ENCODE results near the gene WDR4.
"Not testable (repeated sequence)": the region's sequence is repeated elsewhere in the genome, so short reads cannot be mapped to it uniquely, and the experiment has no call there.

The WDR4 gene

DNA sequence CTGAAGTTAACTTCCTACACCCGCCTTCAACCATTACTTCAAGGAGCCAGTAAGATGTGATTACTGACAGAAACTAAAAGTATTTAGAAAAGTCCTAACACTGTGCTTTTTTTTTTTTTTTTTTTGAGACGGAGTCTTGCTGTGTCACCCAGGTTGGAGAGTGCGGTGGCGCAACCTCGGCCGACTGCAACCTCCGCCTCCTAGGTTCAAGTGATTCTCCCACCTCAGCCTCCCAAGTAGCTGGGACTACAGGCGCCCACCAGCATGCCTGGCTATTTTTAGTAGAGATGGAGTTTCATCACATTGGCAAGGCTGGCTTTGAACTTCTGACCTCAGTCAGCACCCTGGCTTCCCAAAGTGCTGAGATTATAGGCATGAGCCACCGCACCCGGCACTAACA is 3.5 kb downstream of the WDR4 start:
- not testable (repeated sequence) for DNase-seq (ENCODE audit: low read depth)

DNA sequence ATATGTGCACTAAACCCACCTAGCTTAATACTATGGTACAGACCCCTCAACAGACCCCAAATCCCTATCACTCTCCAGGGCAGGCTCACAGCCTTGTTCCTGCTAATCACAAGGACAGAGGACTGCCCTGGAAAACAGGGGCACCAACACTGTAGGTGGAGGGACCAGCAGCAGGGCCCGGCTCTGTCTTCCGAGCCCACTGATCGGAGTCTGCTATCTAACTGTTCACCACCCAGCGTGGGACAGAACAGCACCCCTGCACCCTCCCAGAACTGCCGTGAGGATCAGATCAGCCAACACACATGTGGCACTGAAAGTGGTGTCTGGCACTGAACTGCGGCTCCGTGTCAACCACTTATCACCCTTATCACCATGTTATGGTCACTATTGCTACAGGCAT is 6.2 kb downstream of the WDR4 start:
- DNase-seq (ENCODE audit: low read depth) = no peak

DNA sequence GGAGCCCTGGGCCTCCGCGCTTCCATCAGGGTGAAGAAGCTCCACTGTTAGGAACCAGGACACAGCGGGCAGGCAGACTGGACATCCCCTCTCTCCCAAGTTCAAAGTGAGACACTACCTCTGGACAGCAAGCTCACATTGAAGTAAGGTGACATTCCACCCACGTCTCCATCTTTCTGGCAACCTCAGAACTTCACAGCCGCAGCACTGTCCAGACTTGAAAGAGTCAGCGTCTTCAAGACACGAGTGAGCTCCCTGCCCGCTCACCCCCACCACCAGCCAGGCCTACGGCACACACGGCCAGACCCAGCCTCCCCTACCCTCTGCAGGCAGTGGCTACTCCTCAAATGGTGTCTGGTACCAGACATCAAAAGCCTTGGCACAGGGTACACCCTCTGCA is 11.1 kb downstream of the WDR4 start:
- no peak for DNase-seq (ENCODE audit: low read depth)

DNA sequence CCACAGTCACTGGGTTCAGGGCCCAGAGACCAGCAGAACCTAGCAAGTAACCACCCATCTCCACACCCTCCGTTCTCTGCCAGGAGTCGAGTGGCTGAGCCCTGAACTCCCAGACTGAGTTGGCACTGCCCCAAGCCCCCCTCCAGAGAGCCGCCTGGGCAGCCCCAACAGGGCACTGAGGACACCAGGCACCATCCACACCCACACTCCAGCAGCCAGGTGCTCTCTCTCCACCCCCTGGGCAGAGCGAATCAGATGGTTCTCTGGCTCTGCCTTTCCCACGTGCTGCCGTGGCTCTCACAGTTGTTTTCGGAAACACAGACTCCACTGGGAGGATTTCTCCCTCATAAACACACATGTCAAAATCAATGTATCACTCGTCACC is 13.6 kb downstream of the WDR4 start:
- DNase-seq (ENCODE audit: low read depth) = no peak

DNA sequence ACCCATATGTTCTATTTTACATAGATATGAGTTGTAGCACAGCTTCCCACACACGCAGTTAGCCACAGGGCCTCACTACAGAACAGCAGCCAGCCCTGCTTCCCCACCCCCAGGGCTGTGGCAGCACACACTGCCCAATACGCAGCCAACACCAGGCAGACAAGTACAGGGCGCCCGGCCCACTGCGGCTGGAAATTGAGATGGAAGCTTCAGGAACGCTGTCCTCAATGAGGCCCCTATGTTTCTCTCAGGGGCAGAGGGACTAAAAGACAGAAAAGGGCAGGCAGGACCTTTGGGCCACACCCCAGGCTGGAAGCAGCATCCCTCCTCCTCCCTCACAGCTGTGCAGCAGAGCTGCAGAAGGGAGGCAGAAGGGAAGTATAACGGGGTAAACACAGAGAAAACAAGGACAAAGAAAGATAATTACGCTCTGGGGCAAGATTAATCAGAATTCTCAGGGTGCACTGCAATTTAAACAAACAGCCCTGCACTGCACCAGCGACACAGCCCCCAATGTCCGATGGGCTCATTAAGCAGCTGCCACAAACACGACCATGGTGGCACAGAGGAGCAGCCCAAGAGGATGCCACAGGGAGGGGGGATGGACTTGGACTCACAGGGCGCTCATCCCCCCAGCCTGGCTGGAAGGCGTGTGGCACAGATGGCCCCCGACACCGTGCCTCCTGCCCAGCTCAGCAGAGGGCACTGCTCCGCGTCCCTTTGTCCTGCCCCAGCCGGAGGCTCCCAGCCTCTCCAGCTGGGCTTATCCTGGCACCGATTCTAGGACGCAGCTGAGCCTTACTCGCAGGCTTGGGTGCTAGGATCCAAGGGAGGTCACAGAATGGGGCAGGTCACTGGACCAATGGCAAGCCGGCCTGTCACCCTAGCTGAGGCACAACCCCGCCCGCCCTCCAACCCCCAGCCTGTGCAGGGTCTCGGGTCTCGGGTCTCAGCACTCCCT is 14.2 kb downstream of the WDR4 start:
- DNase-seq (ENCODE audit: low read depth) = no peak

DNA sequence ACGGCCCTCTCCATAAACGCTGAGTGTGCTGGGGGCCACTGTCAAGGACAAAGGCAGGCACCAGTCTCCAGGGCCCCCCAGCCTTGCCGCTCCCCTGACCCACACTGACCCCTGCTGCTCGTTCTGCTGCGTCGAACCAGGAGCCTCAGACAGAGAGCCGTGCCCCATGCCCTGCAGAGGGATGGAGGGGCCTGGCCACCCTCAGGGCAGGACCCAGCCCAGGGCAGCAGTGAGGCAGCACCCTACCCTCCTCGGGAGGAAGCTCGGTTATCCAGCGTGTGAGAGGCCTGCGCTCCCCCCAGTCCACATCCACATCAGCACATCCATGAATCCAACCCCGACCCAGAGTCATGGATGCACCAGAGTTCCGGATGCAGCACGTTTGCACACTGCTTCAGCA is 15.1 kb downstream of the WDR4 start:
- no peak for DNase-seq (ENCODE audit: low read depth)

DNA sequence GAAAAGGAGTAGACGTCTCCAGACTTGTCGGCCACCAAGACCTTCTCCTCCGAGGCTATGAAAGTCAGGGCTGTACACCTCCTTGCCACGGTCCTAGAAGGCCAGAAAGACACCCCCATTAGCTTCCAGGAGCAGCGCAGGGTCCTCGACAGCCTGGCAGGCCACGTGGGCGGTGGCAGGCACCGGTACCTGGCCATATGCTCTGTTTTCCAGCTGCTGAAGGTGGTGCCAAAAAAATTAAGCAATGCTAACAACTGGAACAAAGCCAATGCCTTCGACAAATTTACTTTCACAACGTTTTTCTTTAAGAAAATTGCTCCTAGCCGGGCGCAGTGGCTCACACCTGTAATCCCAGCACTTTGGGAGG is 15.9 kb downstream of the WDR4 start:
- no peak for DNase-seq (ENCODE audit: low read depth)

DNA sequence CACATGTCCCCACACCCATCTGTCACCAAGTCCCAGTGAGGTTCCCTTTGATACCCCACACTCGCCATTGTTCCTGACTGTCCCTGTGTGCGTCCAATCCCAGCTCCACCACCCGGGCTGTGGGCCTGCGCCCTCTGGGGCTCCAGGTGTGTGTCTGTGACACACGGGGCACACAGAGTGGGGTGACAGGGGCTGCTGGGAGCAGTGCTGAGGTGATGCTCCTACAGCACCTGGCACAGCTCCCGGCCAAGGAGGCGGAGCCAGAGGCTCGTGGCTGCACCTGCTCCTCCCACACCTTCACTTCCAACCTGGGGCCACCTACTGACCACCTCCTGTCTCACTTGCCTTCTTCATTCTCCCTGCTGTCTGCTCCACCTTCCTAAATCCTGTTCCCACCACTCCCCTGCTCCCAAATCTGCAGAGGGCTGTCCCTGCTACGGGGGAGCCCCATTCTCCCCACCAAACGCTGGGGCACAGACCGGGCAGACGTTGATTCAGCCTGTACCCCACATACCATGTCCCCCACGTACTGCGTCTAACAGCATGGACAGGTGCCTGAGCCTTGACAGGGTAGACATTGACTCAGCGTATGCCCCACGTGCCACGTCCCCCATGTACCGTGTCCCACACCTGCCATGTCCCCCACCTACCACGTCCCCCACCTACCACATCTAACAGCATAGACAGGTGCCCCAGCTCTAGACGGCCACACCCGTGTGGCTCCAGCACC is 16.4 kb downstream of the WDR4 start:
- DNase-seq (ENCODE audit: low read depth) = no peak

DNA sequence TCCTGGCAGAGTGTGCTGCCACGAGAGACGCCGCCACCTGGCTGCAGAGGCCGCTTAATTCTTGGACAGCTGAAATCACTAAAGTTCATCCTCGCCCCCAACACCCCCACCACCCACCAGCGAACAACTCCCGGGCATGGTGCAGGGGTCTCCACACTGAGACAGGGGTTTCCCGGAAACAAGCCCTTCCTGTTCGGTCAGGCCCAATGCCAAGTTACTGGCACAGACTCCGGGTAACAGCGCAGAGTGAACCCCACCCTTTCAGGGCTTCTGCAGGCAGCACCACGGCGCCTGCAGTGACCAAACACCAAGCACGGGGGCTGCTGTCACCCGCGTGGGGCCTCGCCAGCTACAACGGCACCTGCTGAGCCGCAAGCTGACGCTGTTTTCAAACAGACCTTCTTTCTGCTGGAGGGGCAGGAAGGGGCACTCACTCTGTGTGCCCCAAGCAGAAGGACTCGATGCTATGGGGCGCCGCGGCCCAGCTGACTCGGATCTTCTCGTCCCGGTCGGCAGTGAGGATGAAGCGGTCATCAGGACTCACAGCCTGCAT is 17.4 kb downstream of the WDR4 start:
- no peak for DNase-seq (ENCODE audit: low read depth)

DNA sequence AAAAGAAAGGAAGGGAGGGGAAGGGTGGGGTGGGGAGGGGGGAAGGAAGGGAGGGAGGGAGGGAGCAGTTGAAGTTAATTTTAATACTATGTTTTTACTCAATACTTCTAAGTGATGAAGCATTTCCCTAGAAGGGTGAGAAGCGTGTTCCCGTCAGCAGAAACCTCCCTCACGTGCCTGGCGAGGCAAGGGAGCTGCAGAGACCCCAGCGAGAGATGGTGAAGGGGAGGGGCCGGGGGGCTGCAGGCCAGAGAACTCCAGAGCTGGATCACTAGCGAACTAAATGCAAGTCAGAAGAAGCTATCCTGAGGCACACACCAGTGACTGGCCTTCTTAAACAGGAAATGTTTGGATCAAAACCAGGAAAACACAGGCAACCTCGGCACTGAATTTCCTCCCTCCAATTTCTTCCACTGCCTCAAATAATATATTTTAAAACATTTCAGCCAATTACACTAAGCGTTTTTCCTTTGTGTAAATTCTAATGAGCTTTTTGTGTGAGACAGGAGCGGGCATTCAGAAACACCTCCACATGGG is 18.0 kb downstream of the WDR4 start:
- DNase-seq (ENCODE audit: low read depth) = no peak

DNA sequence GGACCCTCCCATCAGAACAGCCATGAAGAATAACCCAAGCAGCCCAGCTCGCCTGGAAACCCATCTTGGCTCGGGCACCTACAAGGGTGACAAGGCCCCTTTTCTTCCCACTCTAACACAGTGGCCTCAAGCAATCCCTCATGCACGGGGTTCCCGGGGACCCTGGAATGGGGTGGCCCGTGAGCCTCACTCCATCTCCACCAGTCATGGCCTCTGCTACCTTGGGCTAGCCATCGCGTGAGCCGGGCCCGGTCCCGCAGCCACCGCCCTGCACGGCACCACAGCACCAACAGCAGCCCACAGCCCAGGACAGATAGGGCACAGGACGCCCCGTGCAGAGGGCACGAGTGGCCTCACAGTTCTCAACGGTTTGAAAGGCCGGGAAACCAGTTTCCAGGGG is 19.0 kb downstream of the WDR4 start:
- DNase-seq (ENCODE audit: low read depth) = no peak

DNA sequence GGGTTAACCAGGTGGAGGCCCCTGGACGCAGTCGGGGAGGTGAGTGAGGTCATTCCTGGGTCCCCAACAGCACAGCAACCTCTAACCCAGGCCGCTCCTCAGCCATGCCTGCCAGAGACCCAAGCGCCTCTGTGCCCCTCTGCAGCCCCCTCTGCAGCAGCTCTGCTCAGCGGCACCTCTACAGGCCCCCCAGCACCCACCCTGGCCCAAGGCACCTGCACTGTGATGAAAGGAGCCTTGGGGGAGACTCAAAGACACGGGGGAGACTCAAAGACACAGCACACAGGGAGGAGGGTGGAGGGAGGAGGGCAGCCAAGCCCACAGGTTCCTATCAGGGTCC is 19.5 kb downstream of the WDR4 start:
- DNase-seq (ENCODE audit: low read depth) = no peak

DNA sequence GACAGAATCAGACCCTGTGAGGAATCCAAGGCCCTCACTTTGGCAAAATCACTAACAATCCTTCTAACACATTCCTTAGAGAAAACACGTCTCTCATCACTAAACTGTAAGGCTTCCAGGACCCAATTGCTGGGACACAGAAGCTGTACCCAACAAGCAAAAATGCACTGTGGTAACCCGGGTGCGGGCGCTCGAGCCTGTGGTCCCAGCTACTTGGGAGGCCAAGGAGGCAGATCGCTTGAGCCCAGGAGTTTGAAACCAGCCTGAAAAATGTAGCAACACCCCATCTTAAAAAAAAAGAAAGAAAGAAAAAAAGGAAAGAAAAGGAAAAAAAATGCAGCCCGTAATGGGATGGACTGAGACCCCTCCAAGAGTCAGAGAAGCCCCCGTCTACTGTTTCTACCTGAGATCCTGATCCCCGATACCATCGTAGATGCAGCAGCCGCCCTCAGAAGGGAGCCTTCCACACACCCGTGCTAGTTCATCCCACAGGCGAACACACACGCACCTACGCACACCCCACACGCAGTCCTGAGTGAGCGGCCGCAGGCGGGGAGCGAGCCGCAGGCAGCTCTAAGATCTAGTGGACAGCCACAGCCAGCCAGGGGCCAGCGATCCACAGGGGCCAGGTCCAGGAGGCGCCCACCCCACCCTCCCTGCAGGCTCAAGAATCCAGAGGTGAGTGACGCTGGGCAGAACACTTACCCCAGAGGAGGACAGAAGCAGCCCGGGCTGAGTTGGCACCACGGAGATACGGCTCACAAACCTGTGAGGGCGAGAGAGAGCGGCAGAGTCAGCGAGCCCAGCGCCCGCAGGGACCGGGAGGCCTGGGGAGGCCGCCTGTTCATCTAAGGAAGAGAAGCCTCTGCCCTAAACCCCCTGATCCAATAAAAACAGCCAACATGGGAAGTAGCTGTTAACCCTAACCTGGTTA is 20.1 kb downstream of the WDR4 start:
- DNase-seq (ENCODE audit: low read depth) = no peak

DNA sequence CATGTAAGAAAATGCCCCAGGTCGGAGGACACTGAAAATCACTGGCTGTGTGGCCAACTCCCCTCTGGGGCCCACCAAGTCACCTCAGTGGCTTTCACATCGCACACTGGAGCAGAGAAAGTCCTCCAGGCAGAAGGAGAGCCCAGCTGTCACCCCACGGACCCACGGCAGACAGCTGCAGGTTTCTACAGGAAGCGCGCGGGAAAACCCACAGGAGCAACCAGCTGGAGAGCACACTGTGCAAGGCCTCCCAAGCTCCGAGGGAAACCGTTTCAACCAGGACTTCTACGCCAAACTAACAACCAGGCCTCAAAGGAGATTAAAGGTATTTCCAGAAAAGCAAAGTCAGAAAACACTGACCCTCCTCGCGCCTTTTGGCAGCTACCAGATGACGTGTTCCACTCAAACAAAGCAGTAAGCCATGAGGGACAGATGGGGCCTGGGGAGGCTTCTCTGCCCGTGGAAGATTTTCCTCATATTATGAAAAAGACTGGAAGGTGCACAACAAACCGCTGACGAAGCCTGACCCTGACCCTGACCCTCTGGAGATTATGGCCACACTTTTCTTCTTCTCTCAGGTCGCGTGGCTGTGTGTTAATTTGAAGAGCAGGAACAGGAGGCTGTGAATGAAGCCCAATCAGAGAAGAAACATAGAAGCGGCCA is 21.0 kb downstream of the WDR4 start:
- no peak for DNase-seq (ENCODE audit: low read depth)

DNA sequence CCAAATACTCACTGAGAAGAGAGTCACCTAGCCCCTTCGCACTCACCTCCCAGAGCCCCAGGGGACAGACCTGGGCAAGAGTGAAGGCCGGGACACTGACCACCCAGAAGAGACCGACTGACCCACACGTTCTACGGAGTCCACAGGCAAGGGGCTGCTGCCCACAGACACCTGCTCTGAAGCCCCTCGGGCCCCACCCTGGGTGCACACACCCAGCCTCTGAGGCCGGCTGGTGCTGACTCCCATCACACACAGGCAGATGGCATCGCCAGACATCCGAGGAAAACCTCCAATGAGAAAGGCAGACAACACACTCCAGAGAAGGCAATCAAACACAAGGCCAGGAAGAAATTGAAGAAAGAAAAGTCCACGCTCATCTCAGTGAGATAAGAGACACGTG is 22.1 kb downstream of the WDR4 start:
- no peak for DNase-seq (ENCODE audit: low read depth)

DNA sequence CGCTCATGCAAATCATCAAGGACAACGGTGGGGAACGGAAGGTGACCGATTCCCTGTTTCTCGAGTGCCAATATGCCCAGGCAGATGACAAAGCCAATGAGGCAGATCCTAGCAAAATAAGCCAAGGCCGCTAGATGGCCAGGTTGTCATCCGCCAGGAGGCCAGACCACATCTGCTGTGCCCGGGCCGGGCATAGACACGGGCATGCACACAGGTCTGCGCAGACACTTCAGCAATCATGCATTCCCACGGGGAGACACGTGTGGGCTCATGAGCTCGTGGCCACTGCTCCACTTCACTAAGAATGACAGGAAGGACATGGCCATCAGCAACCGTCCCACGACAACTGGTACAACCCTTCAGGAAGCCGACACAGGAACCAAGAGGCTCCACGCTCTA is 23.4 kb downstream of the WDR4 start:
- DNase-seq (ENCODE audit: low read depth) = no peak

DNA sequence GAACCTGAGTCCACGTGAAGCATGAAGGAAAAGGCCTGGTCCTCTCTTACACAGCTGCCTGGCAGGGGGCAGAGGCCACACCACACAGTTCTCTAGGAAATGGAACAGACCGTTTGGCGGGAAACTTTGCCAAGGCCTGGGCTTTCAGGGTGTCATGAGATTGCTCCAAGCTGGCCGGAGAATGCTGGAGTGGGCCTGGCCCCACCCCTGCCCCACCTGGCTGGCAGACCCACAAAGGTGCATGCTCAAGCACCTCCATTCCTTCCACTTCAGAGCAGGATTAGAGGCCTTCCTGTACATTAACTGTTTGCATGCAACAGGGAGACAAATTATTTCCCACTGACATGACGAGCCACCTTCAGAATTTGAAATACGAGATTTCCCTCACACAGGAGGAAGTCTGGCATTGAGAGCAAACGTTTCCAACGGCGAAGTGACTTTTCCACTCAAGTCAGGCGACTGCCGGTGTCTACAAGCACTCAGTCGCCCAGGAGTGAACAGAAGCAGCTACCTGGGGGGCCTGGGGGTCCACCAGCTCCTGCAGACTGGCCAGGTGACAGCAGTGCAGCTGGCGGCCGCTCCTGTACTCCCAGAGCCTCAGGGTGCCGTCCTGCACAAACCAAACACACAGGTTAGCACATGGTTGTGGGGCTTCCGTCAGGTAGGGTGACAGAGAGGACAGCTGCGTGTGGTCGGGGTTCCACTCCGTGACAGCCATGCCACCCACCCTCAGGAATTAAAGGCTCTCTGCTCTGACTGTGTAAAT is 24.0 kb downstream of the WDR4 start:
- no peak for DNase-seq (ENCODE audit: low read depth)

DNA sequence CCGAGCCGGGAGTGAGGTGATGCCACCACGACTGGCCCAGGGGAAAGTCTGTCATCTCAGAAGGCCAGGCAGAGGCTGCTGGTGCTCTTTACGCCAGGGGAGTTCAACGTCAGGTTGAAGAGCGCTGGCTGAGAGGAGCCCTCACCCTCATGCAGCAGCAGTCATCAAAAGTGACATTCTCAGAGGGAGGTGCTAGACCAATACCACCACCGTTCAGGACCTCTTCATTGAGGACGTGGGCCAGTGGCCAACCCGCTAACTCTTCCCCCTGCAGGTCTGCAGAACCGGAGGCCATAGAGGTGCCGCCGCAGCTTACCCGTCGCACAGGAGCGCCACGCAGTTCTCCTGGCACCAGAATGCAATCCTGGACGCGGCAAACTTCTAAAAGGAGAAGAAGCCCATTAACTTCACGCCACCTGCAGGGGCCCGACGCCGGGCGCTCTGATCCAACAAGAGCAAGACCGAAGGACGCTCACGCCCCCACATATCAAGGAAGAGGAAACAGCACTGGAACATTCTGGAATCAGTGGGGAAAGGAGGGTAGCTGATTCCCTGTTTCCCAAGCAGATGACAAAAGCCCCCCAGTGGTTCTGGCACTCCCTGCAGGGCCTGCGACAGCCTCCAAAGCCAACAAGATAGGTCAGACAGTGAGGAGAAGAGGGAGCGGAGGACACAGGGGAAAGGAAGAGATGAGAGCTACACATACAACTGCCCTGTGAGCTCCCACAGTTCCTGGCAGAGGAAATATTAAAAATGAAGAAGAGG is 24.9 kb downstream of the WDR4 start:
- no peak for DNase-seq (ENCODE audit: low read depth)

DNA sequence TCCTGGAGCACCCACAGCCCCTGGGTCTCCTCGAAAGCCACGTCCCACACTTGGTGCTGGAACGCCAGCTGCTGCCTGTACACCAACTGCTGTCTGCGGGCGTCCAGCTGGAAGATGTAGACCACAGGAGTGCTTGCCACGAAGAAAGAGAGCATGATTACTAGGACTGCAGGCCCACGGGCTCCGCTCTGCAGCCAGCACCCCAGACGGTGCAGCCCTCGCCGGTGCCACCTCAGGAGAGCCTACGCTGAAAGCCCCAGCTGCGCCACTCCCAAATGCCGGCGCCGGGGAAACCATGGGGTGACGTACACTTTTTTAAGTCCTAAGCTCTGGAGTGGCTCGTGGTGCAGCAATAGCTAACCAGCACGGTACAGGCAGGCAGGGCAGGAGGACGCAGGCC is 25.7 kb downstream of the WDR4 start:
- no peak for DNase-seq (ENCODE audit: low read depth)
